Endothelial cell of hepatic sinusoid (primary cell): ENCODE data around the gene NXF1.
"Not testable (repeated sequence)": the region's sequence is repeated elsewhere in the genome, so short reads cannot be mapped to it uniquely, and the experiment has no call there.

ENCODE experiments used
- in situ Hi-C: cut with HindIII; loops from 2 replicates; pipeline ENCODE4 v1.10.0; 2017; ENCODE audit warnings: low sequenced_read_pairs

Gene NXF1

DNA sequence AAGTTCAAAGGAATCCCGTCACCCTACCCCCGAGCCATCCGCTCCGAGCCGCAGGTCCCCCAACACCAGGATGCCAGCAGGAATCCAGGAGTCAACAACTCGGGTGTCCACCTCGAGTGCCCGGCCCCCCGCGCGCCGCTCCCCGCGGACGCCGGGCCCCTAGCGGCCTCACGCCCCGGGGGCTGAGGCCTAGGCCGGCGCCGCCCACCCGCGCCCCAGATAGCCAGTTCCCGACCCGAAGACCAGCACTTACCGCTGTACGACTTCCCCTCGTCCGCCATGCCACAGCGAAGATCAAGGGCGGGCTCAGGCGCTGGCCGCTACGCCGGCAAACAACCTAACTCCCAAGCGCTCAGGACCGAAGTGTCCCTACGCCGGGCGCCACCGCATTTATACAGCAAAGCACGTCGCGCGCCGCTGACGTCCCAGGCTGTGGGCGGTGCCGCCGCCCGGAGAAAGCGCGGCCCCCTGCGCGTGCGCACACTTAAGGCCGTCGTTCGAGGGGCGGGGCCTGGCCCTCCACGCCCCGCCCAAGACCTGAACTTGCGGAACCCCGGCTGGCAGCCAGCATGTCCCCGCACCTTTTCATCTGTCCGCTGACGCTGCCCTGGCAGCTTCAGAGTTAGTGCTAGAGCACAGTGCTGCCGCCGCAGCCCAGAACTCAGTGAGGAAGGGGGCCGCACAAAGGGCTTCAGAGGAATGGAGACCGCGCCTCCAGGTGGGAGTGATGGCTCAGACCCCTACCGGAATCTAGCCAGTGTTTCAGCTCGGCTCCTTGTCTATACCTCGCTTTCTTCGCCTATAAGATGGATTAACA is at the start of gene NXF1:
TSS of gene NXF1 (minus strand) at position 365 of the 817 bp plus-strand sequence. CDS start at position 281, 84 bp downstream.
- in situ Hi-C loops, result no loop called here

DNA sequence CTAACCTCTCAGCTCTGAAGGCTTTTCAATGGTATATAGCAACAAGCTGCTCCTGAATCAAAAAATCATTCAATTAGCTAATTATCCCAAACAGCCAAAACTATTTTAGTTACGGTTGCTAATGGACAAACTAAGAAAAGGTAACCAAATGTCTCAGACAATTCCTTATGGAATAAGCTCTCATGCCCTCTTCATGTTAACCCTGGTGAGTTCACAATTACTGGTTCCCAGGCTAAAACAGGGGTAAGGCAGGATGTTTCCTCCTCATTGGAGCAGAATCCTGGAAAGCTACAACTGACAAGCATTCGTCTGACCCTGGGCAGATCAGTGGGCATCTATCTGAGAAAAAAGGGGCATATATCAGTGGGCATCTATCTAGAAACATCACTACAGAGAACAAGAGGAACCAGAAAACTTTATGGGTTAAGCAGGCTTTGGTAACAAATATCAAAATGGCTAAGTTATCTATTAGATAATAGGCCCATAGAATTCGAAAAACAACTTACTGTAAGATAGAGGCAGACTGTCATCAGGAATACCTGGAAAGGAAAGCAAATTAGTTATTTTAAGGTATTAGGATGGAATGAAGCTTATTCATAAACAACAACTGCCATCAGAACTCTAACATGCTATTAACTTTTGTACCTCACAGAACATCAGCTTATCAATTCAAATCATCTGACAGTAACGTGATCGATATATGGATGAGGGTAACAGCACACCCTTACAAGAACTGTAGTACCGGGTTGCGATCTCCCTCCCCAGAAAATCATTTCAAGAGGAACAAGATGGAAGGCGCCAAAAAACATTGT is 49.0 kb upstream of the NXF1 start:
- in situ Hi-C loops, result no loop called here

DNA sequence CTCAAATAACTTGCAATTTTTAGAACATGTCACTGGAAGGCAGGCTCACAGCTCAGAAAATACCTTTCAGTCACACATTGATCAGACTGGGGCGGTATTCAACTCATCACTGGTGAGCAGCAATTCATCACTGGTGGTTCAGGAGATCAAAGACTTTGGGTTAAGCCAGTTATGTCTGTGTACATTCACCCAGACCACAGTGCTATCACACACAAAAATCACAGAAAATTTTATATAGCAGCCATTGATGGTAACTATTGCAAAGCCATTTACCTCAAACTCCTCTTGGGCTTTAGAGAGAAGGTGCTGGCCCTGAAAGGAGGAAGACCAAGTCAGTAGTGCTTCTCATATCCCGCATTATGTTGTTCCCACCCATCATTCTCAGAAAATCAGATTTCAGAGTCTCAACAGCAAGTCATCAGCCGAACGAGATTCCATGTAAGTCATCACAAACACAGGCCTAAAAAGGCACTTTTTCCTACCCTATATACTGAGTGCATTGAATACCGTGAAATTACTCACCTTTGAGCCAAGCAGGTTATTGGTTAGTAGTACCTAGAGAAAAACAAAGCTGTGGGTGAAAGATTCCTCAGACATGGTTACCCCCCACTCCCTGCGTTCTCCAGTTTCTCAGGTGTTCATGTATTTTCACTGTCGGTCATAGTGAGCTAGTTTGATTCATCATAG is 48.2 kb upstream of the NXF1 start:
- in situ Hi-C loops, result no loop called here

DNA sequence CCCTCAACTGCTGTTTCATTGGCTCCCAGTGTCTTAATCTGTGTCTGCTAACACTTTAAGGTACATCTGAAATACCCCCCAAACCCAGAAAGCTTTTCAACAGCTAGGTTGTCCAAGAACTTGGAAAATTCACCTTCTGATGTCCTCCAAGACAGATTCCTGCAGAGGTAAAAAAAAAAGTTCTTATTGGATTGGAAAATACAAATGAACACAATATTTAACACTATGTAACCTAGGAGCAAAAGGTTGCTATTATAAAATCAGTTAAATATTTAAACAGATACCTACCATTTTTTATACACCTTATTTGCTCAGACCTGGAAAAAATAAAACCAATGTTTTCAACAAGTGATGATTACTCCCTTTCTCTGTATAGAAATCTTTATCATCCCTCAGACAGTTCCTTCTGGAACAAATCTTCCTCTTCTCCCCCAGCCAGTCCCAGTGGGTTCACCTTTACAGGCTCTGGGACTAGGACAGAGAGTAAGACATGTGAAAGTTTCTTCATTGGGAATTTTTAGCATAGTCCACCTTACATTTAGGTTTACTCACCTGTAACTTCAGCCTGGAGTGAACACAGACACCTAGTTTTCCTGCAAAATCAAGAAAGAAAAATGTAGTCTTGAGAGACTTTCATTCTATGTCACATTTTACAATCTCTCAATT is 47.4 kb upstream of the NXF1 start:
- in situ Hi-C loops, result no loop called here

DNA sequence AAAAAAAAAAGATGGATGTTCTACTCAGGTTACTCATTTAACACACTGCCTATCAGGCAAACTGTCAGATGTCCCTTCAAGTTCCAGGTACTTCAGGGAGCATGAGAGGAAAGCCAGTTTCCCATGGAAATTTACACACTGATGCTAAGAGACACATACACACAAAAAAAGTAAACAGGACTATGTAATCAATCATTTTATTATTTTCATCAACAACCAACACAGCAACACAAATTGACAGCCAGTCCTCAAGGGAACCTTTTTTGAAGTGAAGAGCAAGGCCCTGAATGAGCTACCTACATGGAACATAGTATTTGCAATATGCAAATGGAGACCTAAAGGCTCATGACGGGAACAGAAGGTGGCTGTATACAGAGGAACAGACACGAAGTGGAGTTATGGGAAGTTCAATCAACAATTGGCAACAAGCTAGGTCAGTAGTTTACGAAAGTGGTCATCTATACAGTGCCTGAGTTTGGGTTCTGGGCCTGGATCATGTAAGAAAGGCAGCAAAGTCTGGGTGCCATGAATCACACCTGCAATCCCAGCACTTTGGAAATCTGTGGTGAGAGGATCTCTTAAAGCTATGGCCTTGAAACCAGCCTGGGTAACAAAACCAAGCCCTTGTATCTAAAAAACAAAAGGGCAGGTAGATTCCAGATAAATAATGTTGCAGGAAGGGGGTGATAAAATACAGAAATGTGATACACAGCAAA is 46.7 kb upstream of the NXF1 start:
- in situ Hi-C loops, result no loop called here

DNA sequence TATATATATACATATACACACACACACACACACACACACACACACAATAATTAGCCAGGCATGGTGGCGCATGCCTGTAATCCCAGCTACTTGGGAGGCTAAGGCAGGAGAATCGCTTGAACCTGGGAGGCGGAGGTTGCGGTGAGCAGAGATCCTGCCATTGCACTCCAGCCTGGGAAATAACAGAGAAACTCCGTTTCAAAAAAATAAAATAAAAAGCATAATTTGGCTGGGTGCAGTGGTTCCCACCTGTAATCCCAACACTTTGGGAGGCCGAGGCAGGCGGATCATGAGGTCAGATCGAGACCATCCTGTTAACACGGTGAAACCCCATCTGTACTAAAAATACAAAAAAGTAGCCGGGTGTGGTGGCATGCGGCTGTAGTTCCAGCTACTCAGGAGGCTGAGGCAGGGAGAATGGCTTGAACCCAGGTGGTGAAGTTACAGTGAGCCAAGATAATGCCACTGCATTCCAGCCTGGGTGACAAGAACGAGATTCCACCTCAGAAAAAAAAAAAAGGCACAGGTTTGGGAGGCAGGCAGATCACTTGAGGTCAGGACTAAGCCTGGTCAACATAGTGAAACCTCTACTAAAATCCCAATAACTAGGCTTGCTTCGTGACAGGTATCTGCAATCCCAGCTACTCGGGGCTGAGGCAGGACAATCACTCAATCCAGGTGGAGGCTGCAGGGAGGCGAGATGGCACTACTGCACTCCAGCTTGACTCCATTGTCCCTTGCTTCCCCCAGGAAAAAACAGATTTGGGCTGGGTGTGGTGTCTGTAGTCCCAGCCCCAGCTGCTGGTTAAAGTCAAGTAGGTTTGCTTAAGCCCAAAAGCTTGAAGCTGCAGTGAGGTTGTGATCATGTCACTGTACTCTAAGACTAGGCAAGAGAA is 45.9 kb upstream of the NXF1 start:
- in situ Hi-C loops, result no loop called here

DNA sequence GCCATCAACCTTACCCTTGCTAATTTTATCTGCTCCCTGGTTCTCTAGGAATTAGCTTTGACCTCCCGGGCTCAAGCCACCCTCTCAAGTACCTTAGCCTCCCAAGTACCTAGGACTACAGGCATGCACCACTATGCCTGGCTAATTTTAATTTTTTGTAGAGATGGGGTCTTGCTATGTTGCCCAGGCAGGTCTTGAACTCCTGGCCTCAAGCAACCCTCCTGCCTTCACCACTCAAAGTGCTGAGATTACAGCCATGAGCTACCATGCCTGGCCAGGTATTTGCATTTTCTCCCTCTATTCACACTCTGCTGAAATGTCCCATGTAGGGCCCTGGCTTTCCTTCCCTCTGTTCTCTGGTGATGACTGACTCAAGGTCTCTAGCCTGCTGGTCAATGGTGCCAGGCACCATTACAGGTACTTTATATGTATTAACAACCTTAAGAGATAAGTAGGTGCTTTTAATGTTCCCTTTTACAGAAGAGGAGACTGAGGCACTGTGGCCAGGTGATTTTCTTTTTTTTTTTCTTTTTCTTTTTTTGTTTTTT is 42.6 kb upstream of the NXF1 start:
- in situ Hi-C loops, result no loop called here

DNA sequence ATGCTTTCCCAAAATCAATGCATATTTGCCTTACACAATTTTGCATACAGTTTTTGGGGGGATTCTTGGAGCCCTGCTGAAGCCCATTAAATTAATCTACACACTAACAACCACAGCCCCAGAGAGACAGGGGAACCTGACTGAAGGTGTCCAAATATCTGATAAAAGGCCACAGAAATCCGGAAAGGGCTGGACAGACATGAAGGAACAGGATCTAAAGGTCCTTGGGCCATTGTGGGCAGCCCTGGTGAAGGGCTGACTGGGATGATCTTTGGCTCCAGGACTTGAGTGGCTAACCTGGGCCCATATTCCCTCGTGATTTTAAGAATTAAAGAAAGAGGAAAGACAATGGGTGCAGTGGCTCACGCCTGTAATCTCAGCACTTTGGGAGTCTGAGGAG is 40.9 kb upstream of the NXF1 start:
- in situ Hi-C loops, result no loop called here

DNA sequence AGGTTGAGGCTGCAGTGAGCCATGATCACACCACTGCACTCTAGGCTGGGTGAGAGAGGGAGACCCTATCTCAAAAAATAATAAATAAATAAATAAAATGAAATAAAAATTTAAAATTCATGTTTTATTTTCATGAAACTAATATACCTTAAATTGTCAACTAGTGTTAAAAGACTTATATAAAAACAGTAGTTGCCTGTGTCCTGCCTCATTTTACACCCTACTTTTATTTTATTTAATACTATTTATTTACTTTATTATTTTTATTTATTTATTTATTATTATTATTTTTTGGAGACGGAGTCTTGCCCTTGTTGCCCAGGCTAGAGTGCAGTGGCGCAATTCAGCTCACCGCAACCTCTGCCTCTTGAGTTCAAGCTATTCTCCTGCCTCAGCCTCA is 38.9 kb upstream of the NXF1 start:
- in situ Hi-C loops, result no loop called here

DNA sequence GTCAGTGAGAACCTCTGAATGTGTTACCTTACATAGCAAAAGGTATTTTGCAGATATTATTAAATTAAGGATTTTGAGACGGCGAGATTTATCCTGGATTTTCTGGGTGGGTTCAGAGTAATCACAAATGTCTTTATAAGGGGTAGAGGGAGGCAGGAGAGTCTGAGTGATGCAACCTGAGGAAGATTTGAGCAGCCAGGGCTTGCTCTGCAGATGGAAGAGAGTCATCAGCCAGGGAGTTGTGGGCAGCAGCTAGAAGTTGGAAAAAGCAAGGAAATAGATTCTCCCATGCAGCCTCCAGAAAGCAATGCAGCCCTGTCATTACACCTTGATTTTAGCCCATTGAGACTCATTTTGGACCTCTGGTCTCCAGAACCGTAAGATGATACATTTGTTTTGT is 38.2 kb upstream of the NXF1 start:
- in situ Hi-C loops, result no loop called here

DNA sequence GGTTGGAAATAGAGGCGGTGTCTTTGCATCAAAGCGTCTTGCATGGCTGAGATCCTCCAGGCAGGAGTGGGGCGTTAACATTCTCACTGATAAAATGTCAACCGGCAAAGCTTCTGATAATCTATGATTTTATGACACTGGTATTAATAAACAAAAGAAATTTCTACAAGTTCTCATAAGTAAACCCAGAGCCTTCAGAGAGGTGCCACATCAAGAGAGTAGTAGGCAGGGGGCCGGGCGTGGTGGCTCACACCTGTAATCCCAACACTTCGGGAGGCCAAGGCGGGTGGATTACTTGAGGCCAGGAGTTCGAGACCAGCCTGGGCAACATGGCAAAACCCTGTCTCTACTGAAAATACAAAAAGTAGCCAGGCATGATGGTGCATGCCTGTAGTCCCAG is 37.7 kb upstream of the NXF1 start:
- in situ Hi-C loops, result not testable (repeated sequence)

DNA sequence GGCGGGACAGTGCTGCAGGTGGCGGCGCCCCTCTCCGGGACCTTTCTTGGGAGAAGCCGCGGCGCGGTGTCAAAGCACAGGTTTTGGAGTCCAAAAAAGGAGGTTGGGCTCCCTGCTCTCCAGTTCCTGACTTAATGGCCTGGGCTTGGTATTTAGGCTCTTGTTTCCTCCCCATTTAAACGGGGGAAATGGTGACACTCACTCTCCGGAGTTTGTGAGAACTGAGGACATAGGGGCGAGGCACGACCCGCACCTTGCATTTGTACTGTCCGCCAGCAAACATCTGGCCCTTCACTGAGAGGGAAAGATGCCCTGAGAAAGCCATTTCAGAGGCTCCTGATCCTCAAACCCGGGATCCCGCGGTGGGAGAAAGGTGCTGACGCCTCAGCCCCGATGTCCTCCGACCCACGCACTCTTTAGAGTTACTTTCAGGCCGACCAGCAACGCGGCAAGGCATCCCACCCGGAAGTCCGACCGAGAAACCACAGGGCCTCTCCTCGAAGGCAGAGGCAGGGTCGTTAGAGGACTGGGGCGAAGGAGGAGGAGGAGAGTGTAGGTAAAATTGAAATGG is 37.0 kb upstream of the NXF1 start:
- in situ Hi-C loops, result no loop called here

DNA sequence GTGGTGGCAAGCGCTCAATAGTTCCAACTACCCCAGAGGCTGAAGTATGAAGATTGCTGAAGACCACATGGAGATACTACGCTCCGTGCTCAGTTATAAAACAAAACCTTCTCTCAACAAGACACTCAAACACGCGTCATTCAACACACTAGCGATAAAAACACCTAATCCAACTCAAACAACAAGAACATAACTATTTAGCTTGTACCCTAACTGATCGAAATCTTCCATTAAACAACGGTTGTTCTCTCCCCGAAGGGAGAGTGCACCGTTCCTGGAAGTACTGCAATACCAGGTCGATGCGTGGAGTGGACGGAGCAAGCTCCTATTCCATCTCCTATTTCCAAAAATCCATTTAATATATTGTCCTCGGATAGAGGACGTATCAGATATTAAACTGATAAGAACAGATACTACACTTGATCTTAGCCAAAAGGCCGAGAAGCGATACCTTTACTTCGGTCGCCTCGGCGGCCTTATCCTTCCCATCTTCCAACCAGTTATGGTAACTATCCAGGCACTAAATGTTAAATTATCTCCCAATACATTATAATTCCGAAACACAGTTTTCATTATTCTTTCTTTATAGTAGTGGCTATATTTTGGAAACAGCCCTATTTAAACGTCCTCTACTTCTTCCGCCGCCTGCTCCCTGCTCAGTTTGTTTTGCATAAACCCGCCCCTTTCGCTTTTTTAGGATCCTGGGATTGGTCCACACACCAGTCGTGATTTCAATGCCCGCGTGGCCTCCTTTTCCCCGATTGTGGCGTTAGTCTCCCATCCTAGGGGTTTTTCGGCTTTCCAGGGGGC is 36.3 kb upstream of the NXF1 start:
- in situ Hi-C loops, result no loop called here

DNA sequence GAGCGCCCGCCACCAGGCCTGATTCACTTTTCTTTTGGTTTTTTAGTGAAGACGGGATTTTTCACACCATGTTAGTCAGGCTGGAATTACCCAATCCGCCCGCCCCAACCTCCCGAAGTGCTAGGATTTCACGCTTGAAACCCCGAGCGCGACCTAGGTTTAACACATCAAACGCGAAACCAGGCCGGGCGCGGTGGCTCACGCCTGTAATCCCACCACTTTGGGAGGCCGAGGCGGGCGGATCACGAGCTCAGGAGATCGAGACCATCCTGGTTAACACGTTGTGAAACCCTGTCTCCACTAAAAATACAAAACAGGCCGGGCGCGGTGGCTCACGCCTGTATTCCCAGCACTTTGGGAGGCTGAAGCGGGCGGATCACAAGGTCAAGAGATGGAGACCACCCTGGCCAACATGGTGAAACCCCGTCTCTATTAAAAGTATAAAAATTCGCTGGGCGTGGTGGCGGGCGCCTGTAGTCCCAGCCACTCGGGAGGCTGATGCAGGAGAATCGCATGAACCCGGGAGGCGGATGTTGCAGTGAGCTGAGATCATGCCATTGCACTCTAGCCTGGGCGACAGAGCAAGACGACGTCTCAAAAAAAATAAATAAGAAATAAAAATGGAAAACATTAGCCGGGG is 35.6 kb upstream of the NXF1 start:
- in situ Hi-C loops, result not testable (repeated sequence)

DNA sequence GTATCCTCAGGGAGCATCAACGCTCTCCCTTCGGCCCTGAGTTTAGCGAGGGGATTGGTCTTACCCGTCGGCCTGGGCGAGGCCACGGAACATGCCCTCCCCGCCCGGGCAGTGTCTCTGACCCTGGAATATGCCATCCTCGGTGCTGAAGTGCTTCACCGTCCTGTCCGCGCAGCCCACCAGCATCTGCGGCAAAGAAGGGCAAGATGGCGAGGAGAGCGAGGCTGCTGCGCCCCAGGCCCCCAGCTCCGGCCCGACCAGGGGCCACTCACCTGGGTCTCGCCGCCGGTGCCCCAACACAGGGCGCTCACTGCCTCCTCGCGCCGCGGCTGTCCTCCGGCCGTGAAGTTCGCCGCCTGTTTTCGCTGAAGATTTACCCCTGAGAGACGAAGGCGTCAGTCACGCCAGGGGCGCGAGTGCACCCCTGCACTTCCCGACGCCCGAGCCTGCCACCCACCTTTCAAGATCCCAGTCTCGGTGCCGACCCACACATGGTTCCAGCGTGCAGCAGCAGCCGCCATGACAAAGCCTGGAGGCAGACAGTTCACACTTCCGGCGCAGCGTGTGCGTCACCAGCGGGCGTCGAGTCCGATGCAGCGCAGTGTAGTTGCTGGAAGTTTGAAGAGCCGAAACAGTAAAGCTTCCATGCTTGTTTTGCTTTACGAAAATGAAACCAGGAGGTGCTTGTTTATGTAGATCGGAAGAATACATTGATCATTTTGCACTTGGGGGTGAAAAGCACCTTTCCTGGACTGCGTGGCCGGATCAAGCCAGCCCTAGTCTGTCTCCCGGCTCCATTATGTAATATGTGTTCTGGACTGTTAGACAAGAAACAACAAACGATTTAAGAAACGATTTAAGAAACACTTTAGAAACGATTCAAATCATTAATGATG is 34.1 kb upstream of the NXF1 start, which contains the start of gene WDR74:
TSS of gene WDR74 (minus strand) at position 541 of the 896 bp plus-strand sequence. CDS start at position 521, 20 bp downstream.
- in situ Hi-C loops, result loop anchor here (5.0 kb wide), 1 partner anchor 42 kb away; no protein-coding TSS in a partner anchor

DNA sequence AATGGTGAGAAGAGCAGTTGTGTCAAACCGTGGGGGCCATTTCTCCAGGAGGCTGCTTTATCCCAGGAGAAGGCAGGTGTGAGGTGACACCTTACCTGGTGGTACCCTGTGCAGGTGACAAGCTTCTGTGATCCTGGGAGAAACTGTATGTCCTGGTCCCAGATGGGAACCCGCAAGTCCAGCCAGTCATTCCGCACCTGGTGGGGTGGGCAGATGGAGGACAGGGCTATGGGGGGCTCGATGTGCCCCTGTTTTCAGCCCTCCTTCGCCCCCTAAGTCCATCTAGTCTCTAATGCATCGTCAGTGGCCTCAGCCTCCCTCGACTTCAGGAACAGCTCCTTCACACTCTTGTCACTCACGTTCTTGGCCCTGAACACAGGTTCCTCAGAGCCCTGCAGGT is 30.1 kb upstream of the NXF1 start:
- in situ Hi-C loops, result loop anchor here (5.0 kb wide), 1 partner anchor 38 kb away; no protein-coding TSS in a partner anchor
